Measurements from ENCODE around the gene KRTAP16-1. TPM values are rescaled to one million over a fixed set of nuclear protein-coding genes. Genes with fewer than 3 reads are reported as not detected.

The KRTAP16-1 gene
- total and polyA plus RNA-seq, 2 donors (not counting 3 experiments of a cell fraction or from before 2014, with no cell fraction given), result not detected

- no peak overlapping the region for H2AFZ ChIP-seq (ENCODE audit: low read depth, low read length)
- no peaks in the 10 kb centered on the region for H3K9me1 ChIP-seq (replicated peaks; ENCODE audit: control insufficient read depth, extremely low read depth, insufficient read depth, low read length)
- CTCF ChIA-PET, result interaction anchor here (1.2 to 1.9 kb wide), 3 partner anchors 14 to 423 kb away, joined by 3 to 8 read pairs (median 3); no protein-coding TSS in a partner anchor
- no peaks in the 10 kb centered on the region for H3K4me1 ChIP-seq (ENCODE audit: control insufficient read depth, extremely low read depth, insufficient read depth, low read length)
- DNase-seq (ENCODE audit: low read depth, low spot score) (no peak), FAIRE-seq (no peak)
- BruUV-seq (replicated peaks), result no TSS peak
- POLR2A ChIA-PET, result no interaction called here
- no peaks in the 10 kb centered on the region for H4K20me1 ChIP-seq (replicated peaks; ENCODE audit: control insufficient read depth, extremely low read depth, insufficient read depth, low read length)
- H3K27me3 ChIP-seq (ENCODE audit: control insufficient read depth in 2 of 2, insufficient read depth in 2 of 2, low read length in 2 of 2), result no peaks in the 10 kb centered on the region
- H3K79me2 ChIP-seq (ENCODE audit: control insufficient read depth, insufficient read depth, low read length), result no peaks in the 10 kb centered on the region
- H3K9me3 ChIP-seq (replicated peaks; ENCODE audit: control insufficient read depth, insufficient read depth, low read length), result no peaks in the 10 kb centered on the region
- H3K27ac ChIP-seq (ENCODE audit: insufficient read depth, low read depth, low read length), result no peak overlapping the region
- no peak overlapping the region for H3K9ac ChIP-seq (replicated peaks; ENCODE audit: extremely low read depth, insufficient read depth, low read length)
- TF ChIP-seq FOS (IDR thresholded peaks at IDR 0.05; ENCODE audit: borderline replicate concordance, insufficient read depth, low read length), result no peak
- no peak for TF ChIP-seq MYC (IDR thresholded peaks at IDR 0.05; ENCODE audit: low read depth, low read length)
- TF ChIP-seq EZH2 (IDR thresholded peaks at IDR 0.05; ENCODE audit: borderline replicate concordance, low read depth, low read length, severe bottlenecking), result no peak
- no peak for TF ChIP-seq MAX (IDR thresholded peaks at IDR 0.05; ENCODE audit: insufficient read depth, insufficient read length)
- TF ChIP-seq GATA2 (IDR thresholded peaks at IDR 0.05; ENCODE audit: insufficient read depth, insufficient read length, low read depth, low read length), result no peak
- TF ChIP-seq JUN (IDR thresholded peaks at IDR 0.05; ENCODE audit: borderline replicate concordance, insufficient read depth, insufficient read length, low read depth), result no peak
- TF ChIP-seq POLR2AphosphoS5 (IDR thresholded peaks at IDR 0.05; ENCODE audit: insufficient read depth, low read depth, low read length), result no peak
- no peak for TF ChIP-seq POLR2A (IDR thresholded peaks at IDR 0.05; ENCODE audit: low read depth, low read length)
- TF ChIP-seq CTCF (IDR thresholded peaks at IDR 0.05; ENCODE audit: extremely low read depth in 1 of 2, insufficient read depth in 1 of 2, low read depth in 1 of 2, low read length in 2 of 2), result no peak
- no peaks in the 10 kb centered on the region for H3K36me3 ChIP-seq (ENCODE audit: control insufficient read depth in 2 of 2, extremely low read depth in 1 of 2, insufficient read depth in 2 of 2, low read length in 2 of 2)
- dilution Hi-C loops (cut with MboI; ENCODE audit: extremely low pct_ligation_motif_present, low sequenced_read_pairs) (no loop called here), intact Hi-C loops (cut with micrococcal nuclease) (no loop called here)
- H3K4me3 ChIP-seq (replicated peaks in 1 of 3; ENCODE audit: insufficient read depth in 1 of 3, low read depth in 1 of 3, low read length in 3 of 3), result no peak overlapping the region
- no peak overlapping the region for H3K4me2 ChIP-seq (ENCODE audit: insufficient read depth, low read length)
These were observed 23.1 kb upstream of the KRTAP16-1 start for GRCh38 chr17:41332239-41332638.

All from endothelial cell of umbilical vein (primary cell).